HG02588 (cell line): ENCODE data around the gene SUPT16H.

Experiments used
- ATAC-seq: cut with Tn5 transposase; IDR thresholded peaks from one replicate; pipeline ENCODE4 v1.9.1; 2021; ENCODE audit warnings: mild to moderate bottlenecking, moderate library complexity; ENCODE audit not compliant: unreplicated experiment

Gene SUPT16H

DNA sequence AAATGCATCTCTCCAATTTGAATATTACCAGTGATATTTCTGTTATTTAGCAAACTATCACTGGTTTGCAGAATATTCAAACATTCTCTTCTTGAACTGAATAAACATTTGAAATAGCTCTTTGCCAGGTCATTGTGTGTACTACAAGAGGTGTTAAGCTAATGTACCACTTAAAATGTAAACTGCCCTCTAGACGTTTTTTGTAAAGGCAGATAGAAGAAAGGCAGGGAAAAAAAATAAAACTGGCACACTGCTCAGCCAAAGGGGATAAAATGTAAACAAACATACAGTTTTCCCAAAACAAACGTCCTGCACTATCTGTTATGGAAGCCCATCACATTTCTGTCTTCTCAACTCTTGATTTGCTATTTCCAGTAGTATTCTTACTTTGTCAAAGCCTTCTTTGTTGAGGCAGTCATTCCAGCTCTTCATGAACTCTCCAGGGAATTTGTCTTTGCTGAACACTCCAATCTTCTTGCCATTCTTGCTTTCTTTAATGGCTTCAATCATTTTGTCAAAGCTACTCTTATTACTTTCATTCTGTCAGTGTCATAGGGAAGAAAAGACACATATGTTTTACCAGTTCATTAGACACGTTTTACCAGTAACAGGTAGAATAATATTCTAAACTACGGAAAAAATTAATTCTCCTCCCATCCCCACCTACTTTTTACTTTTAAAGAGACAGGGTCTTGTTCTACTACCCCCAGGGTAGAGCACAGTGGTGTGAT is 13.7 kb downstream of the SUPT16H start:
- no peak for ATAC-seq

DNA sequence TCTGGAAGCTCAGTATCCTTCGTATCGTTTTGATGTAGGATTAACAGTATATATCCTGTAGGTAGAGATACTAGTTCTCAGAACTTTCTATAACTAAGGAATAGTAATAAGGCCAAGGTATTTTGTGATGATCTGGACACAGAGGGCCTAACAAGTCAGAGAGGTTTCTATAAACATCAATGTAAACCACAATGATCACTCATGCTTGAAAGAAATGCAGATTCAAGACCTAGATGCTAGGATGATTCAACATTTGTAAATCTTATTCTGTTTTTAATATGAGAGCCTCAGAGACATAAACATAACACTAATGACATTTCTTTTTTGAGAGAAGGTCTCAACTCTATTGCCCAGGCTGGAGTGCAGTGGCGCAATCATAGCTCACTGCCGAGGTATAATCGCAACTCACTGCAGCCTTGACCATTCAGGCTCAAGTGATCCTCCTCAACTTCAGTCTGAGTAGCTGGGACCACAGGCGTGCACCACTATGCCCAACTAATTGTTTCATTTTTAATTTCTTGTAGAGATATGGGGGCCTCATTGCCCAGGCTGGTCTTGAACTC is 16.2 kb downstream of the SUPT16H start:
- no peak for ATAC-seq

DNA sequence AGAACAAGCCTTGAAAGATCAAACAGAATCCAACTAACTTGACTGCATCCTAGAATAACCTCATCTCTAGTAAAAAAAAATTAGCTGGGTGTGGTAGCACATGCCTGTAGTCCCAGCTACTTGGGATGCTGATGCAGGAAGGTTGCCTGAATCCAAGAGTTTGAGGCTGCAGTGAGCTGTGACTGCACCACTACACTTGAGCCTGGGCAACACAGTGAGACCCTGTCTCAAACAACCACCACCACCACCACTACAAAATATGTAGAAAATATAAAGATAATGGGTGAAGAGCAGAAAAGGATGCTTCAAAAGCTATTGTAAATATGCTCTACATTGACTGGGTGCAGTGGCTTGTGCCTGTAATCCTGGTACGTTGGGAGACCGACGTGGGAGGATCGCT is 27.3 kb downstream of the SUPT16H start:
- no peak for ATAC-seq

DNA sequence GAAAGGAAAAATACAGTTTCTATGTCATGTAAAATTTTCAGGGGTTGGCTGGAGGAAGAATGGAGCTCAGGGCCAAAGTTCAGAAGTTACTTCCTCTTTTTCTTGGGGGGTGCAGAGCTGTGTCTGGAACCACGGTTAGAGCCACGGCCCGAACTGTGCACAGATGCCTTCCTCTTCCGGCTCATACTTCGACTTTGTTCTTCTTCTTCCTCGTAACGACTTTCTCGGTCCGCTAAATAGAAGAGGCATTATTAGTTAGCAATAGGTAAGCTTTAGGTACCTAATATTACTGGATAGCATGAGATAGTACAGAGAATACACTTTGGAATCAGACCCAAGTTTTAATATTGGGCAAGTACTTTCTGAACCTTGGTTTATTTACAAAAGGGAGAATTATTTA is 31.2 kb downstream of the SUPT16H start:
- ATAC-seq: no peak

DNA sequence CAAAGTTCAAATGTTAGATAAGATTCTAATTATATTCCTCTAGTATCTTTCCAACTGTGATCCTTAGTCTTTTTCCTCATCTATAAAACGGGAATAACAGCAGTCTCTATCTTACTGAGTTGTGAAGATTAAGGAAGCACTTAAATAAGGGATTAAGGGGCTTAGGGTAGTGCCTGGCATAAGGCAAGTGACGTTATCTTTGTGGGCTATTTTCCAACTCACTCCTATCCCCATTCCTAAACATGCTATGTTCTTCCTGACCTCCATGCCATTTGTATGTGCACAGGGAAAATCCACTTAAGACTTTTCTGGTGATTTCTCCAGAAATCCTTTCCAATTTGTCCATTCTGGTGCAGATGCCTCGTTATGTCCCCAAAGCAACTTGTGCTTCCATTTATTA is 33.3 kb downstream of the SUPT16H start:
- no peak for ATAC-seq

DNA sequence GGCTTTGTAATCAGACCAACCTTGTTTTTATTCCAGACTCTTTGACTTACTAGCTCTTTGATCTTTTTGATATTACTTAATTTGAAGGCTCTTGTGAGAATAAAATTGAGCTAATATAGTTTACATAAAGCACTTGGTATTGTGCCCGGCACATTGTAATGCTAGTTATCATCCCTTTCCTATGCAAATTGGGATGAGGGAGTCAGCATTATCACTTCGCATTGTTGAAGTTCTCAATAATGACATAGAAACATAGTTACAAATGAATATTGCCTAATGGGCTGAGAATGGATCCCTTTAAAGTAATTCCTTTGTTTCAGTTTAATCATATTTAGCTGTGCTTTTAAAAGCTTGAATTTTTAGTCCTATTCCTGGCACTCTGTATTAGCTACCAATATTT is 36.6 kb downstream of the SUPT16H start:
- no peak for ATAC-seq

DNA sequence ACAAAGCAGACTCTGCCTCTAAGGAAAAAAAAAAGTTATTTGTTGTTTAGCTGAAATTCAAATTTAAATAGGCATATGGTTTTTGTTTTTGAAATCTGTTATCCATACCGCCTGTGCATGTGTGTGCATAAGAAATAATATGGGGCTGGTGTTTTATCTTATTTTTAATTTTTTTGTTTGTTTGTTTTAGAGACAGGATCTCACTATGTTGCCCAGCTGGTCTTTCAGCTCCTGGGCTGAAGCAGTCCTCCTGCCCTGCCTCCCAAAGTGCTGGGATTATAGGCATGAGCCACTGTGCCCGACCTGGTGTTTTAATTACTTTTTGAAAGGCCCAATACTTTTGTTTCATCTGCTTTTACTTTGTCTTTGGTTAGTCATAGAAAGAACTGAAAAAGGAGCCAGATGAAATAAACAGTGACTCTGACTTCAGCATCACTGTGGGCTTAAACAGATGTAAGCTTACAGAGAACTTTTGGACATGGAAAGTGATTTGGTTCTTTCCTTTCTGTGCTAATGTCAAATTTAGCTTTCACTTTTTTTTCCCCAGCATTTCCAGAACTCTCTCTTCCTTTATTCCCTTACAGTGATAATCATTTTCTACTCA is 37.2 kb downstream of the SUPT16H start:
- no peak for ATAC-seq

DNA sequence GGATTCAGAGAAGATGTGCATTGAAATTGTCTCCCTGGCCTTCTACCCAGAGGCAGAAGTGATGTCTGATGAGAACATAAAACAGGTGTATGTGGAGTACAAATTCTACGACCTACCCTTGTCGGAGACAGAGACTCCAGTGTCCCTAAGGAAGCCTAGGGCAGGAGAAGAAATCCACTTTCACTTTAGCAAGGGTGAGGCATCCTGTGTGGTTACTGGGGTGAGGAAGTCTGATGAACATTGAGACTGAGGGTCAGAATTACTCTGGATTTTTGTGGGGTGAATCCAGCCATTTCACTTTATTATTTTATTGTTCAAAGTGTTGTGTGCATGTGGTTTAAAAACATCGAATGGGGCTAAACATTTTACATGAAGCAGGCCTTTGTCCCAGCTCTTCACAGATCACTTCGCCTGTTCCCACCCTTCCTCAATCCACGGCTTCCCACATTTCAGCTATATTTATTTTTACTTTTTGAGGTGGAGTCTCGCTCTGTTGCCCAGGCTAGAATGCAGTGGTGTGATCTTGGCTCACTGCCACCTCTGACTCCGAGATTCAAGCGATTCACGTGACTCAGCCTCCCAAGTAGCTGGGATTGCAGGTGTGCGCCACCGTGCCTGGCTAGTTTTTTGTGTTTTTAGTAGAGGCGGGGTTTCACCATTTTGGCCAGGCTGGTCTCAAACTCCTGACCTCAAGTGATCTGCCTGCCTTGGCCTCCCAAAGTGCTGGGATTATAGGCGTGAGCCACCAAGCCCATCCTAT is 40.6 kb downstream of the SUPT16H start:
- ATAC-seq: no peak

DNA sequence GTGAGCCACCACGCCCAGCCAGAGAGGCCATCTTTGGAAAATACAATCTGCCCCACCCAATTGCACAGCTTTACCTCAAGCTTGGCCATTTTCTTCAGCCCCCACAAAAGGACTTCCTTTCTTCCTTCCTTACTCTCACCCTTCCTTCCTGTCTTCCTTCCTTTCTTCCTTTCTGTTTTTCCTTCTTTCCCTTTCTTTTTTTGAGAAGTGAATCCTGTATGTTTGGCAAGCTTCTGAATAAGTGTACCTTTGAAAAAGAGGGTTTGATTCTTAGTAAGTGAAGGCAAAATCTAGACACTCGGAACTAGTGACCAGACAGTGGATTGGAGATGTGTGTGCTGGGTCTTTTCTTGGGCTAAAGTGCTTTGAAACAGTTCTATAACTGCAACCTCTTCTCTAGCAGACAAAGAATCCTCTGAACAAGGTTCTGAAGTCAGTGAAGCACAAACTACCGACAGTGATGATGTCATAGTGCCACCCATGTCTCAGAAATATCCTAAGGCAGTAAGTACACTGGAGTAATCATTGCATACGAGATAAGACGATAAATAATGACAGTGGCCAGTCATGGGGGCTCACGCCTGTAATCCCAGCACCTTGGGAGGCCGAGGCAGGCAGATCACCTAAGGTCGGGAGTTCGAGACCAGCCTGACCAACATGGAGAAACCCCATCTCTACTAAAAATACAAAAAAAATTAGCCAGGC is 49.5 kb downstream of the SUPT16H start:
- ATAC-seq: no peak

DNA sequence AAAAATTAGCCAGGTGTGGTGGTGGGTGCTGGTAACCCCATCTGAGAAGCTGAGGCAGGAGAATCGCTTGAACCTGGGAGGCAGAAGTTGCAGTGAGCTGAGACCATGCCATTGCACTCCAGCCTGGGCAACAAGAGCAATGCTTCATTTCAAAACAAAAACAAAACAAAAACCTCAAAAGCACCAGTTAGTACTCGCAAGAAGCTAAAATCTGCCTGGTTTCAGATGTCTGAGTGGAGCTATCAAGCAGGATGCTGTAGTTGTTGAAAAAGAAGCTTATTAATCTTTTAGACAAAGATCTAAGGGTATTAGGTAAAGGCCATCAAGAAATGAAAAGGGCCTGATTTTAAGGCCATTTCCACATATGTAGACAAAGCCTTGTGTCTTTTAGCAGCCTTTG is 50.9 kb downstream of the SUPT16H start:
- no peak for ATAC-seq

DNA sequence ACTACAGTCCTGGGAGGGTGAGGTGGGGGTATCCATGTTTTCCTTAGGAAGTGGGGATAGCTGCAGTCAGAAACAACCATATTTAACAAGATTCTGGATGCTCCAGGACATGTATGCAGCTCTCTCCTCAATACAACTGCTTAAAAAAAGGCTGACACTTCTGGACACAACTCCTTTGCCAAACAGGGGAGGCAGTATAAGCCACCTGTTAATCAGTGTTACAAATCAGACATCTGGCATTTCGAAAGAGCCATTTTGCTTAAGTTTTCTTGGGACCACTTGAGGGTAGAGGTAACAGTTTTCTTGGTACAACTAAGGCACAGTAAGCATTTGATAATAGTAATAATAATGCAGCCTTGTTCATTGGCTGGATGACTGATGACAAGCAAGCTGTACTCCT is 56.8 kb downstream of the SUPT16H start:
- no peak for ATAC-seq

DNA sequence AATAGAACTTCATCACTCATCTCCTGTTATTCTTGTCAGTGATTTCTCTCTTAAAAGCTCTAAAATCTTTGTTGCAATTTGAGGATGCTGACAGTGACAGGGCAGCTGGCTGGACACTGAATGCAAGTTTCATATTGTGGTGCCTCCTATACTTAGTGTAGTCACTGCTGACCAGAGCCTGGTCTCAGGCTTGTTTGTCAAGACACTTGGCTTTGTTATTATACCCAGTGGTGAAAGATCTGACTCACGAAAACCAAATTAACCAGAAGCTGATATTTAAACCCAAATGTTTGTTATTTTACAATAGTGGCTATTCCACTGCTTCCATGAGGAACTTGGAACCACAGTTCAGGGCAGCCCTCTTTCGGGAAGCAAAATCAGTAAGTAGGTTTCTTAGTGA is 61.1 kb downstream of the SUPT16H start:
- ATAC-seq: no peak

DNA sequence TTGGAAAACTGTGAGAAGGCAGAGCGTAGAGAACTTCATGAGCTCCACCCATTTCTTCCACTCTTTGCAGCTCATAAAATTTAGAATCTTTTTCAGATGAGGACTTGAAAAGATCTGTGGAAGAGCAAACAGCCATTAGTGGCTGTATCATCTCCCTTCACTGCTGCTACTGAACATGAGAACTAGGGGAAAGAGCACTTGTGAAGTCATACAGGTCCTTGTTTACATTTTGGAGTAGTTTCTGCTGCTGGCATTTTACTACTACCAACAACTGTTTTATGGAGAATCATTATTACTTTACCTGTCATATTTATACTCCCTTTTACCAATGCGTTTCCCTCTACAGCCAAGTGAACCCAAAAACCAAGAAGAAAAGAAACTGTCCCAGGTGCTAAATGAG is 62.9 kb downstream of the SUPT16H start:
- no peak for ATAC-seq

DNA sequence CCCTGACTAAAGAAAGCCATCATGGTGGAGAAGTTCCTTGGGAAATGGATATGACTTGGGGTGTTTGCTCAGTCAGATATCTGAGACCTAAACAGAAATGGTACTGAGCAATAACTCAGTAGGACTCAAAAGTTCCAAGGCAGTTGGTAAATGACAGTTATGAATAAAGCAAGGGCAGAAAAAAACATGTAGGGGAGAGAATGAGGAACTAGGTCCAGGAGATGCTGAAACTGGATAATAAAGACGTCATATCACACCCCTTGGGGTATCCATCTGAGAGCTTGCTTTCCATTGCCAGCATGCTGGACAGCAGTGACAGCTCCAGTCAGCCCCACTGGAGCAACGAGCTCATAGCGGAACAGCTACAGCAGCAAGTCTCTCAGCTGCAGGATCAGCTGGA is 66.4 kb downstream of the SUPT16H start:
- no peak for ATAC-seq

DNA sequence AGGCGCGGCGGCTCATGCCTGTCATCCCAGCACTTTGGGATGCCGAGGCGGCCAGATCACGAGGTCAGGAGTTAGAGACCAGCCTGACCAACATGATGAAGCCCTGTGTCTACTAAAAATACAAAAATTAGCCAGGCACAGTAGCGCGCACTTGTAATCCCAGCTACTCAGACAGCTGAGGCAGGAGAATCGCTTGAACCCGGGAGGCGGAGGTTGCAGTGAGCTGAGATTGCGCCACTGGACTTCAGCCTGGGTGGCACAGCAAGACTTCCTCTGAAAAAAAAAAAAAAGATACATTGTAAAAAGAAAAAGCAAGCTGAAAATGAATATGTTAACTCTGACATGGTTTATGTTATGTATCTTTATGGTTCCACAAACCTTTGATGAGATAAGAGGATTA is 70.3 kb downstream of the SUPT16H start:
- no peak for ATAC-seq

DNA sequence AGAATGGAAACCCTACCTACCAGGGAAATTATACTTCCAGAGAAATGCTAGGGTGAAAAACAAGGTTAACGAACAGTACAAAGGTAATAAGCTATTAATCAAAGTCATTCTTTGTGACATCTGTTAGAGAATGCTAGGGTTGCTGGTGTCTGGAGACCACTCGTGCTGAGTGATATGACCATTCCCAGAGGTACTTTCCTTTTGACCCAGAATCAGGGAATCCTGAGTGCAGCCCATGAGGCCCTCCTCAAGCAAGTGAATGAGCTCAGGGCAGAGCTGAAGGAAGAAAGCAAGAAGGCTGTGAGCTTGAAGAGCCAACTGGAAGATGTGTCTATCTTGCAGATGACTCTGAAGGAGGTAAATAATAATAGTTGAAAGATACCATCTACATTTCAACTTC is 72.2 kb downstream of the SUPT16H start:
- ATAC-seq: no peak

DNA sequence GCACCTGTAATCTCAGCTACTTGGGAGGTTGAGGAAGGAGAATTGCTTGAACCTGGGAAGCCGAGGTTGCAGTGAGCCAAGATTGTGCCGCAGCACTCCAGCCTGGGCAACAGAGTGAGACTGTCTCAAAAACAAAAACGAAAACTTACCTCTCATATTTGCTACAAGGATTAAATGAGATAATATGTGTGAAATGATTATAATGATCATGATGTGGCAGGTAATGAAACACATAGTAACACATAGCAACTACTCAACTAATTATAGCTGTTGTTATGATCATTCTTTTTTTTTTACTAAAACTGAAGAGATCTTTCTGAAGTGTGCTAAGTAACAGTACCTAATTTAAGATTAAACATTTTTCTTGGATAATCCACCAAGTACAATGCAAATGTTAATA is 73.9 kb downstream of the SUPT16H start:
- no peak for ATAC-seq

DNA sequence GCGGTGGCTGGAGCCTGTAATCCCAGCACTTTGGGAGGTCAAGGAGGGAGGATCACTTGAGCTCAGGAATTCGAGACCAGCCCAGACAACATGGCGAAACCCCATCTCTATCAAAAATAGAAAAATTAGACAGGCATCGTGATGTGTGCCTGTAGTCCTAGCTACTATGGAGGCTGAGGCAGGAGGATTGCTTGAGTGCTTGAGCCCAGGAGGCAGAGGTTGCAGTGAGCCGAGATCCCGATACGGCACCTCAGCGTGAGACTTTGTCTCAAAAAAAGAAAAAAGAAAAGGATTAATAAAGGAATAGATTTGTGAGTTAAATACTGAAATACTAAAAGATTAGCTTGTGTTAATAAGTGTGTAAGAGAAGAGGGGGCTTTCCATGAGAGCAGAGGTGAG is 74.6 kb downstream of the SUPT16H start:
- no peak for ATAC-seq

DNA sequence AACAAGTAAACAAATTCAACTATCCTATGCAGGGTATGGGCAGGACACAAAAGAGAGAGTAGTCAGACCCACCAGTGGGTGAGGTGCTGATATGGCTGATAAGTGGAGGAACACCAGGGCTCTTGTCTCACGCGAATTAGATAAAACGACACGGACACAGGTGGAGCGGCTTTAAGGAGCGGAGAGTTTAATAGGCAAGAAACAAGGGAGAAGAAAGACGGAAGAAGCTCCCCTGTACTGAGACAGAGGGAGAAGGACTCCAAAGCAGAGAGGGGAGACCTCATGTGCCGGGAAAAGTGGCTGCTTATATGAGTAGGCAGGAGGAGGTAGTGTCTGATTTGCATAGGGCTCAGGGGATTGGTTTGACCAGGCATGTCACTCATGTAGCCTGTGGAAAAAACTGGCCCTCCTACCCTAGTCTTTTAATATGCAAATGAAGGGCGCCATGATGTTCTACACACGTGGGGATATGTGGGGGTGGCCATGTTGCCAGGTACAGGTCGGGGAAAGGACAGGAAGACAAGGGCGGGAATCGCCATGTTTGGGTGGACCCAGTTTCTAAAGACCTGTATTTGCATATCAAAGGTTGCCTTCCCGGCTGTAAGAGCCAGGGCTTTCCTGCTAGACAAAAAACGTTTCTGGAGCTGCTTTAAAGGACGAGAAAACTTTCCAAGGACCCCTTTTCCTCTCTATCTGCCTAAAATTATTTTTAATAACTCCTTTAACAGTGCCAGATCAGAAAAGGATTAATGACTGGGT is 75.2 kb downstream of the SUPT16H start:
- peak; percentile 74 for ATAC-seq

DNA sequence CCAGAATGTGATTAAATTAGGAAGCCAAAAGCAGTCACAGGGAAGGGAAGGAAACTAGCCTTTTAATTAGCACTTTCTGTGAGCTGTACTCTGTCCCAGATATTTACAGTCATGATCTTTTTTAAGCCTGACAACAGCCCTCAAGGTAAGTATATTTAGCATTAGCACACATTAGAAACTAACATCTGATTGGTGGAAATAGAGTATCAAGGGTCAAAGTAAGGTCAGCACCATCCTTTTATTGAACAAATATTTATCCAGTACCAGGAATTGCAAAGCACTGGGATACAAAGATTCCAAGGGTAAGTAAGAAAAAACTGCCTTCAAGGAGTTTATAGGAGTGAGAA is 75.7 kb downstream of the SUPT16H start:
- ATAC-seq: no peak

DNA sequence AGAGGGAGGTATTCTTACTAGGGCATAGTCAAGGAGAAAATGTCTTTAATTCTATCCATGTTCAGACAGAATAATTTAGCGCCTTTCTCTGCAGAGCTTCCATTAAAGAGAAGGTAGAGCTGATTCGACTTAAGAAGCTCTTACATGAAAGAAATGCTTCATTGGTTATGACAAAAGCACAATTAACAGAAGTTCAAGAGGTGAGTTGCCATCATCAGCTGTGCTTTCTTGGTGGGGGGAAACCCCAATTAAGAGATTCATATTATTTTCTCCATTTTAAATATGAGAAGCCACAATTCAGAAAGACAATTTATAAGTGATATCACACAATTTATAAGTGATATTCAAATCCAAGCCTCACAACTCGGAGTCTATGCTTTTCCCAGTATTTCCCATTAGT is 76.2 kb downstream of the SUPT16H start:
- ATAC-seq: no peak
